ENCODE data around the gene GNMT.

GNMT gene

DNA sequence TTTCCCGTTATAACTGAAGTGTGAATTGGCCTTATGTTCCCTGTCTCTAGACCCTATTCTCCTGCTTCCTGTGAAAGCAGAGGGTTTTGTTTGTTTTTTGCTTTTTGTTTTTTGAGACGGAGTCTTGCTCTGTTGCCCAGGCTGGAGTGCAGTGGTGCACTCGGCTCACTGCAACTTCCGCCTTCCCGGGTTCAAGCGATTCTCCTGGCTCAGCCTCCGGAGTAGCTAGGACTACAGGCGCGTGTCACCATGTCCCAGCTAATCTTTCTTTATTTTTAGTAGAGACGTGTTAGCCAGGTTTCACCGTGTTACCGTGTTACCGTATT lies 674 bp upstream of the GNMT start:
- Histone ChIP-seq H3K4me1 (ENCODE audit: insufficient read depth, low read length, severe bottlenecking) (peaks cover 9% of the 10 kb centered on the region), H3K79me2 (ENCODE audit: insufficient read depth, low read length) (no peaks in the 10 kb centered on the region), H3K27me3 (ENCODE audit: insufficient read depth, low read length) (no peaks in the 10 kb centered on the region), H3K9ac (ENCODE audit: low read length) (no peak overlapping the region), H3K4me2 (ENCODE audit: low read length) (peak overlapping the region; percentile 48; the same call in 1 of the 2 replicates), H4K20me1 (ENCODE audit: insufficient read depth, low read length) (no peaks in the 10 kb centered on the region), H3K27ac (ENCODE audit: low read depth, low read length, poor library complexity, severe bottlenecking) (no peak overlapping the region), H3K9me2 (ENCODE audit: low read depth, low read length) (no peaks in the 10 kb centered on the region), H3F3A (ENCODE audit: insufficient read depth, low read length) (no peaks in the 10 kb centered on the region), H3K4me3 (ENCODE audit: low read depth, low read length, poor library complexity, severe bottlenecking) (no peak overlapping the region), H3K9me3 (ENCODE audit: low read length) (no peaks in the 10 kb centered on the region), H2AFZ (ENCODE audit: low read length) (no peak overlapping the region), H3K36me3 (ENCODE audit: insufficient read depth, low read length) (peaks cover 18% of the 10 kb centered on the region; the same call in 1 of the 2 replicates)
- no peak for TF ChIP-seq EZH2 (IDR thresholded peaks at IDR 0.05; ENCODE audit: borderline replicate concordance, low read length)
- TF ChIP-seq, protein P1, sequence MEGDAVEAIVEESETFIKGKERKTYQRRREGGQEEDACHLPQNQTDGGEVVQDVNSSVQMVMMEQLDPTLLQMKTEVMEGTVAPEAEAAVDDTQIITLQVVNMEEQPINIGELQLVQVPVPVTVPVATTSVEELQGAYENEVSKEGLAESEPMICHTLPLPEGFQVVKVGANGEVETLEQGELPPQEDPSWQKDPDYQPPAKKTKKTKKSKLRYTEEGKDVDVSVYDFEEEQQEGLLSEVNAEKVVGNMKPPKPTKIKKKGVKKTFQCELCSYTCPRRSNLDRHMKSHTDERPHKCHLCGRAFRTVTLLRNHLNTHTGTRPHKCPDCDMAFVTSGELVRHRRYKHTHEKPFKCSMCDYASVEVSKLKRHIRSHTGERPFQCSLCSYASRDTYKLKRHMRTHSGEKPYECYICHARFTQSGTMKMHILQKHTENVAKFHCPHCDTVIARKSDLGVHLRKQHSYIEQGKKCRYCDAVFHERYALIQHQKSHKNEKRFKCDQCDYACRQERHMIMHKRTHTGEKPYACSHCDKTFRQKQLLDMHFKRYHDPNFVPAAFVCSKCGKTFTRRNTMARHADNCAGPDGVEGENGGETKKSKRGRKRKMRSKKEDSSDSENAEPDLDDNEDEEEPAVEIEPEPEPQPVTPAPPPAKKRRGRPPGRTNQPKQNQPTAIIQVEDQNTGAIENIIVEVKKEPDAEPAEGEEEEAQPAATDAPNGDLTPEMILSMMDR (IDR thresholded peaks at IDR 0.05; ENCODE audit: low read length), result no peak

DNA sequence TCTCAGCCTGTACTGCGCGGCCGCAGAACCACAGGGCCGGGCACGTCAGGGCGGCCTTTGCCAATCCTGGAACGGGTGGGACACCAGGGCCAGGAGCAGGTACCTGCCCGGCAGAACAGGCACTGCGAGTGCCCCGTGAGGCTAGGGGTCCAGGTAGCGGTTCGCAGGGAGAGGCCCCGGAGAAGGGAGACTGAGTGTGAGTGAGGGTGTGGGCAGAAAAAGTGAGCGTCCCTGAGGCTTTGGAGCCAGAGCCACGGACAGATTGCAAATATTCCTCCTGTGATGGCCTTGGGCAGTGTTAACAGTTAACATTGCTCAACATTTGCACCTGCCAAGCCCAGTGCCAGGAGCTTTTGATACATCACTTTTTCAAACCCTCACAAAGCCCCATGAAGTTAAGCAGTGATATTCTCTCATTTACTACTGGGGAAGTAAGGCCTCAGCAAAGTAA lies 491 bp downstream of the GNMT start:
- Histone ChIP-seq H3K27ac (ENCODE audit: low read depth, low read length, poor library complexity, severe bottlenecking) (no peak overlapping the region), H3K9ac (ENCODE audit: low read length) (no peak overlapping the region), H3K4me3 (ENCODE audit: low read depth, low read length, poor library complexity, severe bottlenecking) (no peak overlapping the region), H3K4me1 (ENCODE audit: insufficient read depth, low read length, severe bottlenecking) (peaks cover 9% of the 10 kb centered on the region), H3F3A (ENCODE audit: insufficient read depth, low read length) (no peaks in the 10 kb centered on the region), H2AFZ (ENCODE audit: low read length) (no peak overlapping the region), H3K9me2 (ENCODE audit: low read depth, low read length) (no peaks in the 10 kb centered on the region), H3K4me2 (ENCODE audit: low read length) (no peak overlapping the region), H3K79me2 (ENCODE audit: insufficient read depth, low read length) (no peaks in the 10 kb centered on the region), H3K36me3 (ENCODE audit: insufficient read depth, low read length) (peaks cover 21% of the 10 kb centered on the region; the same call in 1 of the 2 replicates), H3K27me3 (ENCODE audit: insufficient read depth, low read length) (no peaks in the 10 kb centered on the region), H3K9me3 (ENCODE audit: low read length) (no peaks in the 10 kb centered on the region), H4K20me1 (ENCODE audit: insufficient read depth, low read length) (no peaks in the 10 kb centered on the region)
- no peak for TF ChIP-seq EZH2 (IDR thresholded peaks at IDR 0.05; ENCODE audit: borderline replicate concordance, low read length)
- TF ChIP-seq, protein P1 (IDR thresholded peaks at IDR 0.05; ENCODE audit: low read length), result no peak

DNA sequence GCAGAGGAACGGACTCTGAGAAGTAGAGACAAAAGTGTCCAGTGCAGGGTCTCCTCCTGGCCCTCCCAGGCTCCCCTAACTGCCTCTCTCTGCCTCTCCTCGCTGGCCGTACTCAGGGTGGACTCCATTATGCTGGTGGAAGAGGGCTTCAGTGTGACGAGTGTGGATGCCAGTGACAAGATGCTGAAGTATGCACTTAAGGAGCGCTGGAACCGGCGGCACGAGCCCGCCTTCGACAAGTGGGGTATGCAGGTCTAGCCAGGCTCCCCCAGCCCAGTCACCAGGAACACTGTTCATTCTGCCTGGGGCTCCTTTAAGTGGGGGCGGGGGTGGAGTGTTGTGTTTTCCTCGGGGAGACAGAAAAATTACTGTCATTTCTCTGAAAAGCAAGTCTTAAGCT lies 1.5 kb downstream of the GNMT start:
- no peak overlapping the region for H2AFZ ChIP-seq (ENCODE audit: low read length)
- no peaks in the 10 kb centered on the region for H3F3A ChIP-seq (ENCODE audit: insufficient read depth, low read length)
- H3K4me2 ChIP-seq (ENCODE audit: low read length), result no peak overlapping the region
- no peak overlapping the region for H3K4me3 ChIP-seq (ENCODE audit: low read depth, low read length, poor library complexity, severe bottlenecking)
- H3K79me2 ChIP-seq (ENCODE audit: insufficient read depth, low read length), result no peaks in the 10 kb centered on the region
- H3K36me3 ChIP-seq (ENCODE audit: insufficient read depth, low read length), result peaks cover 21% of the 10 kb centered on the region; the same call in 1 of the 2 replicates
- no peaks in the 10 kb centered on the region for H3K27me3 ChIP-seq (ENCODE audit: insufficient read depth, low read length)
- no peak overlapping the region for H3K27ac ChIP-seq (ENCODE audit: low read depth, low read length, poor library complexity, severe bottlenecking)
- no peaks in the 10 kb centered on the region for H4K20me1 ChIP-seq (ENCODE audit: insufficient read depth, low read length)
- TF ChIP-seq, protein P1 (IDR thresholded peaks at IDR 0.05; ENCODE audit: low read length), result no peak
- TF ChIP-seq EZH2 (IDR thresholded peaks at IDR 0.05; ENCODE audit: borderline replicate concordance, low read length), result no peak
- H3K9ac ChIP-seq (ENCODE audit: low read length), result no peak overlapping the region
- H3K4me1 ChIP-seq (ENCODE audit: insufficient read depth, low read length, severe bottlenecking), result peaks cover 9% of the 10 kb centered on the region
- no peaks in the 10 kb centered on the region for H3K9me2 ChIP-seq (ENCODE audit: low read depth, low read length)
- no peaks in the 10 kb centered on the region for H3K9me3 ChIP-seq (ENCODE audit: low read length)
